Measurements from ENCODE around the gene FAM120A.

DNA sequence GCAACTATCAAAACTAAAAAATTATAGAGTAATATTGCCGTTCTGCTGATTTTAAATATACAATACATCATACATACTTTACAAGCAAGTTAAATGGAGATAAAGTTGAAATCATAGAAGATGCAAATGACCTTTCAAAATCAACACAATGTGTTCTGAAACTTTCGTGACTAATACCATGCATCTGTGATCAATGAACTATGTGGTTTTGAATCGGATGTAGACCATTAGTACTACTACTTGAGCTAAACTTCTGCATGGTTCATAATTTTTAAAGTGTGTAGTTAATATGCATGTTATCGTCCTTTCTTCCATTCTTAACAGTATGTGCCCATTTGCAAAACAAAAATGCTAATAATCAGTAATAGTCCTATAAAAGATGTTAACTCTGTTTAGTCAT lies 113.6 kb downstream of the FAM120A start:
- TF ChIP-seq, protein P1, sequence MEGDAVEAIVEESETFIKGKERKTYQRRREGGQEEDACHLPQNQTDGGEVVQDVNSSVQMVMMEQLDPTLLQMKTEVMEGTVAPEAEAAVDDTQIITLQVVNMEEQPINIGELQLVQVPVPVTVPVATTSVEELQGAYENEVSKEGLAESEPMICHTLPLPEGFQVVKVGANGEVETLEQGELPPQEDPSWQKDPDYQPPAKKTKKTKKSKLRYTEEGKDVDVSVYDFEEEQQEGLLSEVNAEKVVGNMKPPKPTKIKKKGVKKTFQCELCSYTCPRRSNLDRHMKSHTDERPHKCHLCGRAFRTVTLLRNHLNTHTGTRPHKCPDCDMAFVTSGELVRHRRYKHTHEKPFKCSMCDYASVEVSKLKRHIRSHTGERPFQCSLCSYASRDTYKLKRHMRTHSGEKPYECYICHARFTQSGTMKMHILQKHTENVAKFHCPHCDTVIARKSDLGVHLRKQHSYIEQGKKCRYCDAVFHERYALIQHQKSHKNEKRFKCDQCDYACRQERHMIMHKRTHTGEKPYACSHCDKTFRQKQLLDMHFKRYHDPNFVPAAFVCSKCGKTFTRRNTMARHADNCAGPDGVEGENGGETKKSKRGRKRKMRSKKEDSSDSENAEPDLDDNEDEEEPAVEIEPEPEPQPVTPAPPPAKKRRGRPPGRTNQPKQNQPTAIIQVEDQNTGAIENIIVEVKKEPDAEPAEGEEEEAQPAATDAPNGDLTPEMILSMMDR (conservative IDR thresholded peaks at IDR 0.05 in 1 of 2, IDR thresholded peaks at IDR 0.05 in 1 of 2; ENCODE audit: low read depth in 1 of 2, low read length in 2 of 2): no peak
- TF ChIP-seq EZH2 (IDR thresholded peaks at IDR 0.05; ENCODE audit: low read length, missing control alignments): no peak

Measured in fibroblast of lung (primary cell).